Common myeloid progenitor, CD34-positive (primary cell): ENCODE results near the gene USP53.

Source experiments
- CTCF ChIA-PET: fragments of 350-600 bp; sonication (Branson Sonifier 250); formaldehyde crosslinking; loops from one replicate; lab custom pipeline; 2021; ENCODE audit warnings: antibody characterized with exemption; lab: Charles Lee
- POLR2A ChIA-PET: fragments of 350-600 bp; sonication (Branson Sonifier 250); formaldehyde crosslinking; loops from one replicate; lab custom pipeline; 2021; ENCODE audit warnings: antibody characterized with exemption; lab: Charles Lee
- DNase-seq, 3 donors: peaks; one replicate each; pipeline versions ENCODE4 v3.0.0 to v3.0.0-alpha.2; 2013
- H3K27ac ChIP-seq, 2 experiments: 1 replicate in 1 of 2; 2 replicates in 1 of 2; pipeline ENCODE4 v1.7.0; 2013; ENCODE audit warnings: inconsistent platforms in 2 of 2, low read length in 2 of 2, mild to moderate bottlenecking in 2 of 2, low read depth in 1 of 2, moderate library complexity in 1 of 2; ENCODE audit not compliant: severe bottlenecking in 2 of 2, insufficient read depth in 1 of 2, poor library complexity in 1 of 2
- H3K27me3 ChIP-seq, 5 experiments: replicated peaks in 2 of 5; 1 replicate in 3 of 5; 2 replicates in 2 of 5; pipeline versions ENCODE4 v1.6.1 to v1.7.0; 2013; ENCODE audit warnings: low read length in 4 of 5, mild to moderate bottlenecking in 2 of 5, moderate library complexity in 2 of 5, inconsistent platforms in 1 of 5; ENCODE audit not compliant: insufficient read depth in 5 of 5, control insufficient read depth in 4 of 5
- H3K36me3 ChIP-seq, 4 experiments: 1 replicate in 2 of 4; 2 replicates in 2 of 4; pipeline versions ENCODE4 v1.6.1 to v1.7.0; 2013; ENCODE audit warnings: low read length in 3 of 4, control low read depth in 1 of 4, mild to moderate bottlenecking in 1 of 4; ENCODE audit not compliant: control insufficient read depth in 4 of 4, insufficient read depth in 4 of 4
- H3K4me1 ChIP-seq, 4 experiments: 1 replicate in 3 of 4; 2 replicates in 1 of 4; pipeline versions ENCODE4 v1.6.1 to v1.7.1; 2013; ENCODE audit warnings: low read length in 3 of 4, mild to moderate bottlenecking in 3 of 4, control low read depth in 1 of 4, inconsistent platforms in 1 of 4, moderate library complexity in 1 of 4; ENCODE audit not compliant: control insufficient read depth in 4 of 4, insufficient read depth in 4 of 4; ENCODE audit errors: control extremely low read depth in 1 of 4
- H3K4me3 ChIP-seq, 7 experiments: 1 replicate in 4 of 7; 2 replicates in 3 of 7; pipeline versions ENCODE4 v1.5.1 to v1.7.0; 2013; ENCODE audit warnings: mild to moderate bottlenecking in 7 of 7, low read length in 6 of 7, moderate library complexity in 6 of 7, inconsistent platforms in 2 of 7, low read depth in 2 of 7, control low read depth in 1 of 7; ENCODE audit not compliant: insufficient read depth in 4 of 7, control insufficient read depth in 1 of 7; ENCODE audit errors: extremely low read depth in 1 of 7
- H3K9me3 ChIP-seq, 5 experiments: 1 replicate in 4 of 5; 2 replicates in 1 of 5; pipeline versions ENCODE4 v1.6.1 to v1.7.1; 2013; ENCODE audit warnings: low read length in 4 of 5, mild to moderate bottlenecking in 2 of 5, inconsistent platforms in 1 of 5, low read depth in 1 of 5, moderate library complexity in 1 of 5; ENCODE audit not compliant: control insufficient read depth in 4 of 5, insufficient read depth in 2 of 5; ENCODE audit errors: control extremely low read depth in 1 of 5
- WGBS: methylation state at CpG from one replicate; pipeline ENCODE4 v1.1.5; 2013; ENCODE audit not compliant: insufficient coverage; 5-methylcytosine and 5-hydroxymethylcytosine counted together

The USP53 gene

DNA sequence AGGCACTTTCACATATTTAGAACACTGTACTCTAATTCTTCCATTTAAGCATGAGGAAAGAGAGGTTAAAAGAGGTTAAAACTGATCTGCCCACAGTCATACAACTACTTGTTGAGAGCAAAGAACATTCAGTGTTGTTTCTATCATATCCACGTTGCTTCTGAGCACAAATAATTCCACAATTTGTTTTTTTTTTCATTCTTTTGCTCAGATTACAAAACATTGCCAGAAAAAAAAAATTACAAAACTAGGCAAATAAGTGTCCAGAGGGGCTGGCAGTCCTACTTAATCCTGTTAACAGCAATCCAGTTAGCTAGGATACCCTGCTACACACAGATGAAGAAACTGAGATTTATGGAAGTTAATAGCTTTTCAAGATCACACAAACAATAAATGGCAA, 6.3 kb upstream of the USP53 start:
- POLR2A ChIA-PET: interaction anchor here (0.6 kb wide), 1 partner anchor 94 kb away, joined by 3 read pairs; no protein-coding TSS in a partner anchor
- 100% methylated on average over 1 of the region's 1 CpG for WGBS

GRCh38 chr4:119207051-119207450, 5.5 kb upstream of the USP53 start:
- CTCF ChIA-PET: interaction anchor here (1.9 kb wide), 1 partner anchor 119 kb away, joined by 4 read pairs; no protein-coding TSS in a partner anchor
- Histone ChIP-seq H3K27me3 (no peaks in the 10 kb centered on the region), H3K4me3 (no peak overlapping the region), H3K4me1 (peaks cover 0 to 10% (median 2%) of the 10 kb centered on the region in 4 experiments), H3K36me3 (no peaks in the 10 kb centered on the region), H3K27ac (no peak overlapping the region), H3K9me3 (no peaks in the 10 kb centered on the region)
- POLR2A ChIA-PET: no interaction called here
- no CpG with 5 or more reads among the region's 1 CpG for WGBS
- DNase-seq: peak in 2 of 3 donors; percentile 8 to 10

More for the DNA sequence above, 6.3 kb upstream of the USP53 start:
- Histone ChIP-seq H3K4me3 (no peak overlapping the region), H3K27me3 (no peaks in the 10 kb centered on the region), H3K4me1 (peaks cover 0 to 10% (median 0%) of the 10 kb centered on the region in 4 experiments), H3K36me3 (no peaks in the 10 kb centered on the region), H3K27ac (no peak overlapping the region), H3K9me3 (no peaks in the 10 kb centered on the region)
- DNase-seq: no peak
- CTCF ChIA-PET: no interaction called here

DNA sequence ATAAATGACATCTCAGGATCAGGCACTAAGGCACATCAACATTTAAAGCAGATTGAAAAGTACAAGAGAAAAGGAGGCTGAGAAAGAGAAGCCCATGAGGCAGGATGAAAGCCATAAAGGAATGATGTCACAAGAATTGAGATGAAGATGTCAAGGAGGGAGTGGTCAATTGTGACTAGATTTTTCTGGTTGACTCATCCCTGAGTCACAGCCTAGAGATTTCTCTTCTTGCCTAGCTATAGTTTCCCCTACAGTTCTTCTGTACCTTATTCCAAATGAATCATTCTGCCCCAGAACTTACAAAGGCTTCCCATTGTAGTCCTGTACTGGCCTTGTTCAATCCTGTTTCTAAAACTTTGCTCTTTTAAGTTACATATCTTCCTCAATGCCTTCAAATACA, 3.4 kb upstream of the USP53 start:
- H3K27ac ChIP-seq: no peak overlapping the region
- peaks cover 0 to 18% (median 10%) of the 10 kb centered on the region in 4 experiments for H3K4me1 ChIP-seq
- ChIA-PET POLR2A (no interaction called here), CTCF (interaction anchor here (1.1 to 1.3 kb wide), 2 partner anchors 166 to 171 kb away, joined by 3 read pairs; no protein-coding TSS in a partner anchor)
- H3K9me3 ChIP-seq: no peaks in the 10 kb centered on the region
- peak in 2 of 3 donors; percentile 22 to 28 for DNase-seq
- no peak overlapping the region for H3K4me3 ChIP-seq
- H3K36me3 ChIP-seq: no peaks in the 10 kb centered on the region
- no peaks in the 10 kb centered on the region for H3K27me3 ChIP-seq

- no peaks in the 10 kb centered on the region for H3K27me3 ChIP-seq
- CTCF ChIA-PET: interaction anchor here (1.3 kb wide), 1 partner anchor 167 kb away, joined by 3 read pairs; no protein-coding TSS in a partner anchor
- POLR2A ChIA-PET: no interaction called here
- H3K27ac ChIP-seq: no peak overlapping the region
- DNase-seq: no peak
- 100% methylated on average over 1 of the region's 1 CpG for WGBS
- no peaks in the 10 kb centered on the region for H3K36me3 ChIP-seq
- H3K4me1 ChIP-seq: peaks cover 0 to 19% (median 13%) of the 10 kb centered on the region in 4 experiments
- H3K9me3 ChIP-seq: no peaks in the 10 kb centered on the region
- H3K4me3 ChIP-seq: no peak overlapping the region
Observed at GRCh38 chr4:119209586-119209985, 2.9 kb upstream of the USP53 start.

- no peaks in the 10 kb centered on the region for H3K36me3 ChIP-seq
- ChIA-PET CTCF (no interaction called here), POLR2A (no interaction called here)
- no peak for DNase-seq
- 98% methylated on average over 4 of the region's 4 CpGs for WGBS
- H3K4me1 ChIP-seq: peaks cover 0 to 25% (median 11%) of the 10 kb centered on the region in 4 experiments
- H3K27ac ChIP-seq: no peak overlapping the region
- H3K9me3 ChIP-seq: no peaks in the 10 kb centered on the region
- H3K27me3 ChIP-seq: no peaks in the 10 kb centered on the region
- no peak overlapping the region for H3K4me3 ChIP-seq
Observed at GRCh38 chr4:119210775-119211174, 1.7 kb upstream of the USP53 start.

DNA sequence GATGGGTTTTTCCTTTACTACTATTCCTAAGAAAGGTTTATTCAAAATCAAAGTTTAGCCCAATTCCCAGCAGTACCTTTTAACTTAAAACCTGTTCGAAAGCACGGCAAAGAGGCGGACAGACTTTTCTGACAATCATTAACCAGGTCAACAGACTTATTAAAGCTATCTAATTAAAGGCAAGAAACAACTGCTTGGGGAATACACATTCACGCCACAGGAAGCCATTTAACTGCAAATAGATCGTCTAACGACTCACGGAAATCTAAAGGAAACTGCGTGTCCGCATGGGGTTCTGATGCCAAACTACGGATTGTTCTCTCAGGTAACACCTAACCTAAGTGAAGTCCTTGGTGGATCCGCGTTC, 663 bp upstream of the USP53 start:
- 4% methylated on average over 12 of the region's 12 CpGs for WGBS
- POLR2A ChIA-PET: no interaction called here

GRCh38 chr4:119212964-119213606, 572 bp downstream of the USP53 start:
- ChIA-PET CTCF (interaction anchor here (0.8 to 2.5 kb wide), 9 partner anchors 10 to 171 kb away, joined by 3 to 23 read pairs (median 4); no protein-coding TSS in a partner anchor), POLR2A (interaction anchor here (0.6 to 1.0 kb wide), 2 partner anchors 9 to 346 kb away, joined by 3 to 4 read pairs; no protein-coding TSS in a partner anchor)
- peak overlapping the region; percentile 51 to 87 for H3K27ac ChIP-seq
- peak overlapping the region; percentile 80 to 97 (median 92) for H3K4me3 ChIP-seq
- peaks cover 0 to 11% (median 4%) of the 10 kb centered on the region in 4 experiments for H3K36me3 ChIP-seq
- 0% methylated on average over 19 of the region's 24 CpGs for WGBS
- peaks cover 0 to 25% (median 9%) of the 10 kb centered on the region in 4 experiments for H3K4me1 ChIP-seq
- H3K27me3 ChIP-seq: no peaks in the 10 kb centered on the region
- peak; percentile 78 to 84 (median 78) for DNase-seq
- no peaks in the 10 kb centered on the region for H3K9me3 ChIP-seq

More for the DNA sequence above, 663 bp upstream of the USP53 start:
- CTCF ChIA-PET: interaction anchor here (1.3 to 2.5 kb wide), 4 partner anchors 21 to 170 kb away, joined by 3 to 23 read pairs (median 4); no protein-coding TSS in a partner anchor
- H3K9me3 ChIP-seq: no peaks in the 10 kb centered on the region
- no peak for DNase-seq
- H3K4me1 ChIP-seq: peaks cover 0 to 25% (median 10%) of the 10 kb centered on the region in 4 experiments
- H3K27ac ChIP-seq: peak overlapping the region; percentile 82 to 87
- no peaks in the 10 kb centered on the region for H3K27me3 ChIP-seq
- no peaks in the 10 kb centered on the region for H3K36me3 ChIP-seq
- H3K4me3 ChIP-seq: peak overlapping the region; percentile 80 to 97 (median 92)
